Gastroesophageal sphincter (tissue), 3 donors: ENCODE data around the gene FCHO2.

Experiments used
- EP300 ChIP-seq: sonication (generic); formaldehyde crosslinking; IDR thresholded peaks from one replicate; pipeline ENCODE4 v1.6.1; 2017; ENCODE audit warnings: antibody characterized with exemption, mild to moderate bottlenecking
- POLR2A ChIP-seq, 2 donors: fragments of 450-650 bp; IDR thresholded peaks; one replicate each; pipeline ENCODE4 v1.6.1; 2017; ENCODE audit warnings: antibody characterized with exemption in 2 of 2, mild to moderate bottlenecking in 2 of 2, moderate library complexity in 1 of 2
- POLR2AphosphoS5 ChIP-seq: sonication (generic); formaldehyde crosslinking; IDR thresholded peaks from one replicate; pipeline ENCODE4 v1.6.1; 2017; ENCODE audit warnings: antibody characterized with exemption
- TF ChIP-seq, protein P1 (sequence below), 4 experiments: fragments of 200-600 bp in 2 of 4; fragments of 450-650 bp in 2 of 4; sonication (generic) in 1 of 4; IDR thresholded peaks; one replicate each; pipeline ENCODE4 v1.5.1; 2017 to 2019; ENCODE audit warnings: antibody characterized with exemption in 4 of 4, mild to moderate bottlenecking in 2 of 4, moderate library complexity in 2 of 4

- TF ChIP-seq, protein P1, sequence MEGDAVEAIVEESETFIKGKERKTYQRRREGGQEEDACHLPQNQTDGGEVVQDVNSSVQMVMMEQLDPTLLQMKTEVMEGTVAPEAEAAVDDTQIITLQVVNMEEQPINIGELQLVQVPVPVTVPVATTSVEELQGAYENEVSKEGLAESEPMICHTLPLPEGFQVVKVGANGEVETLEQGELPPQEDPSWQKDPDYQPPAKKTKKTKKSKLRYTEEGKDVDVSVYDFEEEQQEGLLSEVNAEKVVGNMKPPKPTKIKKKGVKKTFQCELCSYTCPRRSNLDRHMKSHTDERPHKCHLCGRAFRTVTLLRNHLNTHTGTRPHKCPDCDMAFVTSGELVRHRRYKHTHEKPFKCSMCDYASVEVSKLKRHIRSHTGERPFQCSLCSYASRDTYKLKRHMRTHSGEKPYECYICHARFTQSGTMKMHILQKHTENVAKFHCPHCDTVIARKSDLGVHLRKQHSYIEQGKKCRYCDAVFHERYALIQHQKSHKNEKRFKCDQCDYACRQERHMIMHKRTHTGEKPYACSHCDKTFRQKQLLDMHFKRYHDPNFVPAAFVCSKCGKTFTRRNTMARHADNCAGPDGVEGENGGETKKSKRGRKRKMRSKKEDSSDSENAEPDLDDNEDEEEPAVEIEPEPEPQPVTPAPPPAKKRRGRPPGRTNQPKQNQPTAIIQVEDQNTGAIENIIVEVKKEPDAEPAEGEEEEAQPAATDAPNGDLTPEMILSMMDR (IDR thresholded peaks at IDR 0.05) = no peak
- TF ChIP-seq EP300 = no peak
- TF ChIP-seq POLR2AphosphoS5 = no peak
- TF ChIP-seq POLR2A (IDR thresholded peaks at IDR 0.05) = no peak
Observed at GRCh38 chr5:72994578-72994977, 38.7 kb downstream of the FCHO2 start.
